GM21576 (cell line): ENCODE results near the gene CLASRP.

ENCODE experiments used
- ATAC-seq: cut with Tn5 transposase; IDR thresholded peaks from one replicate; pipeline ENCODE4 v1.9.1; 2021; ENCODE audit warnings: mild to moderate bottlenecking, moderate library complexity; ENCODE audit not compliant: unreplicated experiment

The CLASRP gene

DNA sequence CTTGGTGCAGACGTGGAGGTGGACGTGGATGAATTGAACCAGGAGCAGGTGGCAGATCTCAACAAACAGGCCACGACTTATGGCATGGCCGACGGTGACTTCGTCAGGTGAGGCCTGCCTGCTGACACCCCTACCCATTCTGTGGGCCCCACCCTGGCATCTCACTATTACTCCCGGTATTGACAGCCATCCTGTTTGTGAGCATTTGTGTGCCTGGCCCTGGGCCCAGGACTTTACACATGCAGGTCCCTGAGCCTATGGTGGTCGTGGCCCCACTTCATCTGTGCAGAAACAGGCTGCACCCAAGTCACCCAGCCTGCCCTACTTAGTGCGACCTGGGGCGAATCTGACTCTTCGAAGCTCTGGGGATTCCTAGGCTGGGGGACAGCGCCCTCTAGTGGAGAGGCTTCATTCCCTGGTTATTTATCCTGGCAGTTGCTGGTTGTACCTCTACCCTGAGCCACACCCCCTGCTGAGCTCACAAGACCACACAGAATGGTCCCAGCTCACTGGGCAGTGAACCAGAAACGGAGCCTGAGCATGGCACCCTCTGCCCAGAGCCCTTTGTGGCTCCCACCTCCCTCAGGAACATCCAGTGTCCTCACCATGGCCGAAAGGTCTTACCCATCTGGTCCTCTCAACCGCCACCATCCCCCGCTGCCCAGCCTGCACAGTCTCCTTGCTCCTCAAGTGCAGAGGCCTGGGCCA is 20.6 kb downstream of the CLASRP start:
- ATAC-seq, result peak; percentile 57

DNA sequence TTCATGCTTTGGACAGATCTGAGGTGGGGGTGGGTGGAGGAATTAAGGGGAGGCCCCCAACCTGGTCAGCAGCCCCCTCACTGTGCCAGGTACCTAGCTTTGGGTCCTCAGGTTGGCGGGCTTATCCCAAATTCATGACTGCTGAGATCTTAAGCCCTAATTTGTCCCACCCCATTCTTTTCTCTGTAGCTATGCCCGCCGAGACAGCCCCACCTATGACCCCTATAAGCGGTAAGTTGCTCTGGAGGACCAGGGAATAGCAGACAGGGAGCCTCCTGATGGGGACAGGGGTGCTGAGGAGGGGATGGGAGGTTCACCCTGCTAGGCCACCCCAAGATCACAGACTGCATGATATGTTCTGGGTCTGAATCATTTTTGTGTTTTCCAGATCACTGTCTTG is 23.1 kb downstream of the CLASRP start:
- ATAC-seq, result no peak

DNA sequence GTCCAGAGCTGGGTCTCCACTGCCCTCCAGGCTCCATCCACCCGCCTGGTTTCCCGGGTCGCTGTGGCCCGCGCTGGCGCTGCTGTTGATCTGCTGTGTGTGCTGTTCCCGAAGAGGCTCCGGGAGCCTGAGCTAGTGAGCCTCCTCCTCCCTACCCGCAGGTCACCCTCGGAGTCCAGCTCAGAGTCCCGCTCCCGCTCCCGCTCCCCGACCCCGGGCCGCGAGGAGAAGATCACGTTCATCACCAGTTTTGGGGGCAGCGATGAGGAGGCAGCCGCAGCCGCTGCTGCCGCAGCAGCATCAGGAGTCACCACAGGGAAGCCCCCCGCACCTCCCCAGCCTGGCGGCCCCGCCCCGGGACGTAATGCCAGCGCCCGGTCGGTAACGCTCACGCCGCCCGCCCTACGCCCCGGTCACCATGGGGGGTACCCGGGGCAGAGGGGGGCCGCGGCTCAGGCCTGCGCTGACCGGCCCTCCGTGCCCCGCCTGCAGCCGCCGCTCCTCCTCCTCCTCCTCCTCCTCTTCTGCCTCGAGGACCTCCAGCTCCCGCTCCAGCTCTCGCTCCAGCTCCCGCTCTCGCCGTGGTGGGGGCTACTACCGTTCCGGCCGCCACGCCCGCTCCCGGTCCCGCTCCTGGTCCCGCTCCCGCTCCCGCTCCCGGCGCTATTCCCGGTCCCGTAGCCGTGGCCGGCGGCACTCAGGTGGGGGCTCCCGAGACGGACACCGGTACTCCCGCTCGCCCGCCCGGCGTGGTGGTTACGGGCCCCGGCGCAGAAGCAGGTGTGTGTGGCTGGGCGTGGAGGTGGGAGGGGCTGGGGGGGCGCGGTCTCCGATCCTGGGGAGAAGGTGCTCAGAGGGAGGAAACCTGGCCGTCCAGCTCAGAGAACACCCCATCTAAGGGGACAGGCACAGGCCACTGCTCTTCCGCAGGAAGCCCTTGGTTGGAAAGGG is 25.3 kb downstream of the CLASRP start:
- no peak for ATAC-seq

- no peak for ATAC-seq
Measured at GRCh38 chr19:45066921-45067661, 28.2 kb downstream of the CLASRP start.

DNA sequence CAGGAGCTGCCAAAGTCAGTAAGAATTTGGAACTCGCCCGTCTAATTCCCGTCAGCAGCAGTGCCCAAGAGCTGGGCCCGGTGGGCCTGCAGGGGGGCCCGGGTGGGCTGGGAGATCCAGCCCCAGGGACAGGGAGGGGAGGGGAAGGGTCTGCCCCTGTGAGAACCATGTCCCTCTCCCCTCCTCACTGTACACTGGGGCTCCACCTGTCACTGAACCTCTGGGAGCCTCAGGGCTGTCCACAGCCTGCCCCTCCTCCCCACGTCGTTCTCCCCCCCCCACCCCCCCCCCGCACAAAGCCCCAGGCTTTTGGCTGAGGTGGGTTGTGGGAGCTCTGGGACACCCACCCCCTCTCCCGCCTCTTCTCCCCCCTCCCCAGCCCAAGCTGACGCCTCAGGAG is 29.2 kb downstream of the CLASRP start:
- no peak for ATAC-seq

DNA sequence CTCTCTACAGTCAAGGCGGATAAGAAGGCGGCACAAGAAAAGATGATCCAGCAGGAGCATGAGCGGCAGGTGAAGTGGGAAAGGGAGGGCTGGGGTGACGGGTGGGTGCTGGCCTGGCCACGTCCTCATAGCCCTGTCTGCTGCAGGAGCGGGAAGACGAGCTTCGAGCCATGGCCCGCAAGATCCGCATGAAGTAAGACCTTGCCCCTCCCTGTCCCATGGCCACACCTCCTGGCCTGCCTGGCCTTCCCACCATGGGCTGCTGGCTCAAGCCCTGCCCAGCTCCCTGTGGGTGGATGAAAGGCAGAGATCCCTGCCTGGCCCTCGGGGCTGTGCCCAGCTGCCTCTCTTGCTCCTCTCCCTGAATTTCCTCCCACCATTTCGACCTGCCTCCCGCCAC is 30.2 kb downstream of the CLASRP start:
- no peak for ATAC-seq

DNA sequence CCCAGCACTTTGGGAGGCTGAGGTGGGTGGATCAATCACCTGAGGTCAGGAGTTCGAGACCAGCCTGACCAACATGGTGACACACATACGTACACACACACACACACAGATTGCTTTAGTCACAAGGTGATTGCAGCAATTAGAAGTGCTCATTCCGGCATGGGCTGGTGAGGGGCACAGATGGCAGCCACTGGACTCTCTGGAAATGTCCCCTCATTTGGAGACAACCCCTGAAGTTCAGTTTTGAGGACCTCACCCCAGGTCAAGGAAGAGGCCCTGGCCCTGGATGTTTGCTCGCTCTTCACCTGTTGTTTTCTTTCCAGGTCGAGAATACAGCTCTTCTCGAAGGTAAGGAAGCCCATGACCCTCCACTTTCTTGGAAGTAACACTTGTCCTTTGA is 31.4 kb downstream of the CLASRP start:
- ATAC-seq, result no peak

GRCh38 chr19:45070861-45071544 is 32.2 kb downstream of the CLASRP start:
- ATAC-seq, result no peak

- no peak for ATAC-seq
Measured at GRCh38 chr19:45071545-45071938, 32.7 kb downstream of the CLASRP start.

DNA sequence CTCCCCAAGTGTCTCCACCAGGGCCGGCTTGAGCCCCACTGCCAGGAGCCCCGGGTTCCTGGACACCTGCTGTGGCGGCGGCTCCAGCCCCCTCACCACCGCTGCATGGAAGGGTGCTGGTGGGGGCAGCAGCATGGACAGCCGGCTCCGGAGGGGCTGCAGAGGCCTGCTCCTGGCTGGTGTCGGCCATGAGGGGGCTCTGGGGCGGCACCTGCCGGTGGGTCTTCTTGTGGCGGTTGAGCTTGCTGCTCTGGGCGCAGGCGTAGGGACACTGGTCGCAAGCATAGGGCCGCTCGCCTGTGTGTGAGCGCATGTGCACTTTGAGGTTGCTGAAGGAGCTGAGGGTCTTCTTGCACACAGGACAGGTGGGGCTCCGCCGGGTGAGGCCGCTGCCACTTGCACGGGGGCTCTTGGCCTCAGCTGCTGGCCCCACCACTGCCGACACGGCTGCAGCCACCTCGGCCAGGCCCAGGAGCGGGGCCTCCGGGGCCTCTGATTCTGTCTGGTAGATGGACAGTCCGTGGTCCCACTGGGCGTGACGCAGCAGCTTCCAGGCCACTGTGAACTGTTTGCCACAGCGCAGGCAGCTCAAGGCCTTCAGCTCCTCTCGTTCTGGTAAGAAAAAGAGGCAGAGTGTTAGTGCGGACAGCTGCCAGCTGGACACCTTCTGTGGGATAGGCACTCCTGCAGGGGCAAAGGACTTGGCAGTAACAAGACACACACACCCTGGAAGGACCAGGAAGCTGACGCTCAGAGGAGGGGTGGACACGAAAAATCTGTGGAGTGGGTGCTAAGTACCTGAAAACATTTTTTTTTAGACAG is 33.3 kb downstream of the CLASRP start:
- no peak for ATAC-seq

- ATAC-seq, result no peak
Measured at GRCh38 chr19:45074744-45075300, 36.0 kb downstream of the CLASRP start.

GRCh38 chr19:45075301-45076028 is 36.6 kb downstream of the CLASRP start:
- ATAC-seq, result peak; percentile 52

DNA sequence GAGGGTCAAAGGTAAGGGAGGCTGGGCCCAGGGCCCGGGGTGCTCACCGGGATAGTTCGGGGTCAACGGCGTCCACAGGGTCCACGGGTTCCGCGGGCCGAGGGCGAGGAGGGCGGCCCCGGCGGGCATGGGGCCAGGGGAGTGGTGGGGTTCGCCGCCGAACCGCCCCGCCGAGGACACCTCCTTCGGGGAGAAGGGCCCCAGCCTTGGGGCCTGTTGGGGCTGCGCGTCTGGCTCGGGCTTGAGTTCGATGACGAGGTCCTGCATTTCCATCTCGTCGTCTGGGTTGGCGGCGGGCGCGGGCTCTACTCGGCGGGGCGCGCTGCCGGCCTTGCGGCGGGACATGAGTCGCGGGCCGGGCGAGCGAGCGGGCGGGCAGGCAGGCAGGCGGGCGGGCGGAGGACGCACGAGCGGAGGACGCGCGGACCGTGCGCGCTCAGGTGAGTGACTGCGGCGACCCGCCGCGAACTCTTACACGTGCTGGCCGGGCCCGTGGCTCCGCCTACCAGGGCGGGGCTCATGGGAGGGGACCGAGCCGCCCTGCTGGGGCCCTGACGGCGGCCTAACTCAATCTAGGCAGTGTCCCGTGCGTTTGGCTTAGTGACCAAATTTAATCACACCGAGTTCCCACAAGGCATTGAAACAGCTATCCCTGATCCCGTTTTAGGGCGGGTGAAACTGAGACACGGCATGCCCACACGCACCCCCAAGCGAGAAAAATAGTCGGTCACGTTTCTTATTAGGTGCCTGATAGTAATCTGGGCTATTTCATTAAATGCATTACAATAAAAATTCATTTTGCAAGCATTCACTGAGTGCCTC is 37.4 kb downstream of the CLASRP start, which contains the start of gene ZNF296:
Gene ZNF296, minus strand, starts transcription at position 450 of the 822 bp plus-strand sequence. Its CDS starts 105 bp downstream, at position 345.
- ATAC-seq, result peak; percentile 41

GRCh38 chr19:45076851-45077730 is 38.2 kb downstream of the CLASRP start:
- ATAC-seq, result no peak

DNA sequence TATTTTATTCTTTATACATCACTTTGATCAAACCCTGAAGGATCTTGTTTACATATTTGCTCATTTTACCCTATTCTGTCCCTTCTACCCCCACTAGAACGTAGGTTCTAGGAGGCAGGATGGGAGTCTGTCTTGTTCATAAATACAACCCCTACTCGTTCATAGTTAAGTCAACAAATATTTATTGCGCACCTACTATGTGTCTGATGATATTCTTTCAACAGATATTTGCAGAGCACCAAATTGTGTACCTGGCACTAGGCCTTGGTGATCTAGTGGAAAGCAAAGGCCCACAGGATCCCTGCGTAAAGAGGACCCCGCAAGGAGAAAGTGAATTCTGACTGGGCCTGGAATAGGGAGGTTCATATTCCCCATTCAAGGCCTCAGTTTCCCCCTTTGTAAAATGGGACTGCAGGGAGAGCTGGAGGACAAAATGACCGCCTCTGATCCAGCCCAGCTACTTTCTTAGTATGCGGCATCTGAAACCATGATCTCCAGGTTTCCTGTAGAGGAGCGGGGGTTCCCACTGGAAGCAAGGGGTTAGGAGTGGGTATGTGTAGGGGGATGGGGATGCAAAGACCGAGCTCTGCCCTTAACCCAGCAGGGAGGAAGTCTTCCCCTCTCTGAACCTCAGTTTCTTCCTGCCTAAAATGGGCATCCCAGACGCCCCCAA is 39.7 kb downstream of the CLASRP start:
- no peak for ATAC-seq
